Measurements from ENCODE around the gene ATF4. TPM values are rescaled to one million over a fixed set of nuclear protein-coding genes. Genes with fewer than 3 reads are reported as not detected.

The ATF4 gene
- total RNA-seq, 4 donors from 2014 or later, result 258 to 714 (median 610) TPM

DNA sequence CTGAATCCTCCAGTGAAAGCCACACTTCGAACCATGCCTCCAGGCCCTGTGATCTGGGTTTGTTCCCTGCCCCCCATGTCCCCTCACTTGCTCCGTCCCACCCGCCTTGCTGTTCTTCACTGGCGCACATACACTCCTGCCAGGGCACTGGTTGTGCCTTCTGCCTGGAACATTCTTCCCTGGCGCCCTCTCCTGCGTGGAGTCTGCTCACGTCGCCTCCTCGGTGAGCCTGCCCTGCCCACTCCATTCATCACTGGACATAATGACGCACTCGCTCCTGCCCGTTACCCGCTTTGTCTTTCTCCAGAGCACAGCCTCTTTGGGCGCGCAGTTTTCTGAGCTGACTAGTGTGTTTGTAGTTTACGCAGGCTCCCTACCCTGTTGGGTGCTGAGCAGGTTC lies 39.3 kb upstream of the ATF4 start:
- ATAC-seq (ENCODE audit: low FRiP score) (no peak), DNase-seq (ENCODE audit: low spot score) (no peak)
- TF ChIP-seq, protein P1, sequence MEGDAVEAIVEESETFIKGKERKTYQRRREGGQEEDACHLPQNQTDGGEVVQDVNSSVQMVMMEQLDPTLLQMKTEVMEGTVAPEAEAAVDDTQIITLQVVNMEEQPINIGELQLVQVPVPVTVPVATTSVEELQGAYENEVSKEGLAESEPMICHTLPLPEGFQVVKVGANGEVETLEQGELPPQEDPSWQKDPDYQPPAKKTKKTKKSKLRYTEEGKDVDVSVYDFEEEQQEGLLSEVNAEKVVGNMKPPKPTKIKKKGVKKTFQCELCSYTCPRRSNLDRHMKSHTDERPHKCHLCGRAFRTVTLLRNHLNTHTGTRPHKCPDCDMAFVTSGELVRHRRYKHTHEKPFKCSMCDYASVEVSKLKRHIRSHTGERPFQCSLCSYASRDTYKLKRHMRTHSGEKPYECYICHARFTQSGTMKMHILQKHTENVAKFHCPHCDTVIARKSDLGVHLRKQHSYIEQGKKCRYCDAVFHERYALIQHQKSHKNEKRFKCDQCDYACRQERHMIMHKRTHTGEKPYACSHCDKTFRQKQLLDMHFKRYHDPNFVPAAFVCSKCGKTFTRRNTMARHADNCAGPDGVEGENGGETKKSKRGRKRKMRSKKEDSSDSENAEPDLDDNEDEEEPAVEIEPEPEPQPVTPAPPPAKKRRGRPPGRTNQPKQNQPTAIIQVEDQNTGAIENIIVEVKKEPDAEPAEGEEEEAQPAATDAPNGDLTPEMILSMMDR (IDR thresholded peaks at IDR 0.05), result no peak

DNA sequence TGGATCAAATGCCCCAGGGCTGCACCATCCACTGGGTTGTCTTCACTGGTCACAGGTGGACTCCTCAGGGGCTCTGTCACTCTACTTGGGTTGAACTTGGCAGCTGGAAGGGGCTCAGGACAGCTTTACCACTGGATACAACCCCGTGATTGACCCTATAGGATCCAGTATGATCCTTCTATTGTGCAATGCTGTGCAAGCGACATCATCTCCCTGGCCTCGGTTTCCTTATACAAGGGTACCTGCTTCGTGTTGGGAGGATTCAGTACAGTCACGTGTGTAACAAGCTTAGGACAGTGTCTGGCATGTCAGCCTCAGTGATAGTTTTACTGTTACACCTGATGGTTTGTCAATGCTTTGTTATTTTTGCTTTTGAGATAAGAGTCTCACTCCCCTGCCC lies 38.8 kb upstream of the ATF4 start:
- TF ChIP-seq, protein P1 (IDR thresholded peaks at IDR 0.05), result no peak
- DNase-seq (ENCODE audit: low spot score) (no peak), ATAC-seq (ENCODE audit: low FRiP score) (no peak)

- ATAC-seq (ENCODE audit: low FRiP score) (no peak), DNase-seq (ENCODE audit: low spot score) (no peak)
- TF ChIP-seq, protein P1 (IDR thresholded peaks at IDR 0.05), result no peak
Measured at GRCh38 chr22:39482768-39483167, 37.6 kb upstream of the ATF4 start.

DNA sequence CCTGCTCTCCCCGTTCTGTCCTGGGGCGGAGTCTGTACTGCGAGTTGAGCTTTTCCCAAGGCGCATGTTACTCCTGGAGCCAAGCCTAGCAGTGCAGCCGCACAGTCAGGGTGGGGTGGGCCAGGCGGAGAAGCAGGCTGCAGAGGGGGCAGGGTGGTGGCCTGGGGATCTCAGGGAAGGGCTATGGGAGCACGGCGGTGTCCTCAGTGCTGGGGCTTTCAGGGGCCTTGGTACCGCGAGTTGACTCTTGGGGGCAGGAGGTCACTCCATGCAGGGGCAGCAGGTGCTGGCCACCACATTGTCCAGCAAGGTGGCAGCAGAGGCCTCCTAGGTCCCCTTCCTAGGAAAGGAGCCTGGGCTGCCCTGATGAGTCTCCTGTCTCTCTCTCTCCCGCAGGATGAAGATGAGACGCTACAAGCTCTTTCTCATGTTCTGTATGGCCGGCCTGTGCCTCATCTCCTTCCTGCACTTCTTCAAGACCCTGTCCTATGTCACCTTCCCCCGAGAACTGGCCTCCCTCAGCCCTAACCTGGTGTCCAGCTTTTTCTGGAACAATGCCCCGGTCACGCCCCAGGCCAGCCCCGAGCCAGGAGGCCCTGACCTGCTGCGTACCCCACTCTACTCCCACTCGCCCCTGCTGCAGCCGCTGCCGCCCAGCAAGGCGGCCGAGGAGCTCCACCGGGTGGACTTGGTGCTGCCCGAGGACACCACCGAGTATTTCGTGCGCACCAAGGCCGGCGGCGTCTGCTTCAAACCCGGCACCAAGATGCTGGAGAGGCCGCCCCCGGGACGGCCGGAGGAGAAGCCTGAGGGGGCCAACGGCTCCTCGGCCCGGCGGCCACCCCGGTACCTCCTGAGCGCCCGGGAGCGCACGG lies 33.2 kb upstream of the ATF4 start:
- DNase-seq (ENCODE audit: low spot score) (no peak), ATAC-seq (ENCODE audit: low FRiP score) (no peak)
- TF ChIP-seq, protein P1 (IDR thresholded peaks at IDR 0.05), result no peak

- DNase-seq (ENCODE audit: low spot score), result no peak
- ATAC-seq (ENCODE audit: low FRiP score), result no peak
- TF ChIP-seq, protein P1 (IDR thresholded peaks at IDR 0.05), result no peak
Measured at GRCh38 chr22:39487826-39488520, 32.4 kb upstream of the ATF4 start.

DNA sequence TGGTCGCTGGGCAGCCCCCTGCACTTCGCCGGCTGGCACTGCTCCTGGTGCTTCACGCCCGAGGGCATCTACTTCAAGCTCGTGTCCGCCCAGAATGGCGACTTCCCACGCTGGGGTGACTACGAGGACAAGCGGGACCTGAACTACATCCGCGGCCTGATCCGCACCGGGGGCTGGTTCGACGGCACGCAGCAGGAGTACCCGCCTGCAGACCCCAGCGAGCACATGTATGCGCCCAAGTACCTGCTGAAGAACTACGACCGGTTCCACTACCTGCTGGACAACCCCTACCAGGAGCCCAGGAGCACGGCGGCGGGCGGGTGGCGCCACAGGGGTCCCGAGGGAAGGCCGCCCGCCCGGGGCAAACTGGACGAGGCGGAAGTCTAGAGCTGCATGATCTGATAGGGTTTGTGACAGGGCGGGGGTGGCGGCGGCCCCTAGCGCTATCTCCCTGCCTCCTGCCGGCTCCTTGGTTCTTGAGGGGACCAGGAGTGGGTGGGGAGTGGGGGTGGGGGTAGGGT lies 31.7 kb upstream of the ATF4 start:
- no peak for DNase-seq (ENCODE audit: low spot score)
- no peak for ATAC-seq (ENCODE audit: low FRiP score)
- TF ChIP-seq, protein P1 (IDR thresholded peaks at IDR 0.05), result no peak
